ENCODE results near the gene RNF157. TPM values are rescaled to one million over a fixed set of nuclear protein-coding genes. Genes with fewer than 3 reads are reported as not detected.

Gene RNF157
- total and polyA plus RNA-seq, 9 of the 15 experiments (the other 6 are each of a cell fraction or from before 2014, with no cell fraction given): 8.1 to 31.7 (median 20.8) TPM

DNA sequence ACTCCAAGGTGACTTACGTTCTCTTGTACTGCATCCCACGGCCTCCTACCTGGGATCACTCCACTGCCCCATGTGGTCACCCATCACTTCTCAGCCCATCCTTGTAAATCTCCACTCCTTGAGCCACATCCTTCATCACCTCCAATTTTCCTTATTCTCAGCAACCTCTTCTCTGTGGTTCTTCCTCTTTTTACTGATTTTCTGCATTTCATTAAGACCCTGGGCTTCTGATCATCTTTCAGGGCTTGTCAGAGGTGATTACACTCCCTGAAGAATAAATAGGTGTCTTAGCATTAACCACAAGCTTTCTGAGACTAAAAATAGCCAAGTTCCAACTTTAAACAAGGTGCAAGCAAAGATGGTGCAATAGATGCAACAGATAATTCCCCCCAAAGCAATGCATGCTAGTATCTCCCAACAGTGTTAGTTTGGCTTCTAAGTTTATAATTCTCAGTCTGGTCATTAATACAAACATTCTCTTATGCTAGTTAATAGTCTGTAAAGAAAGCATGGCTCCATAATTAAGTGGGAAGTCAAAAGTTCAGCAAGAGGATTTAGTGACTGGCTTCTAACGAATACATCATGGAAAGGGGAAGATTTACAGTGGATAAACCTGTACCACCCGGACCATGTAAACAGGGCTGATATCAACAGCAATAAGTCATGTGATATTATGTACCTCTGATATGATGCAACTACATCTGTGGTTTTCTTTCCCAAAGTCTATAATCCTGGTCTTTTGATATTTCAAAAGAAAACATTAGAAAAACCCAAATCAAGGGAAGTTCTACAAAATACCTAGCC, 51.9 kb downstream of the RNF157 start (continued):
- TF ChIP-seq FOXM1 (IDR thresholded peaks at IDR 0.05; ENCODE audit: low read depth) (no peak), FOXM1 (CRISPR knock-in tag; IDR thresholded peaks at IDR 0.05; ENCODE audit: low read depth) (no peak), MBD2 (IDR thresholded peaks at IDR 0.05; ENCODE audit: borderline replicate concordance, low read depth) (no peak), EP400 (IDR thresholded peaks at IDR 0.05) (0 out of 2 replicates have a peak, but pooled peaks have one; percentile 12), ZNF707 (CRISPR knock-in tag; conservative IDR thresholded peaks at IDR 0.05) (no peak), ZBTB8A (IDR thresholded peaks at IDR 0.05; ENCODE audit: partially characterized antibody) (no peak), SREBF2 (CRISPR knock-in tag; IDR thresholded peaks at IDR 0.05) (no peak), ZNF232 (CRISPR knock-in tag; IDR thresholded peaks at IDR 0.05) (no peak), C11orf30 (IDR thresholded peaks at IDR 0.05; ENCODE audit: low read depth) (no peak), U2AF1 (optimal IDR thresholded peaks at IDR 0.05; ENCODE audit: low read depth, low read length) (no peak), GTF2A2 (tag; IDR thresholded peaks at IDR 0.05) (no peak), MEF2D (tag; conservative IDR thresholded peaks at IDR 0.05; ENCODE audit: low read depth) (peak; percentile 66; the same call in 1 of the 2 replicates), THRAP3 (IDR thresholded peaks at IDR 0.05; ENCODE audit: borderline replicate concordance) (no peak), ZNF699 (CRISPR knock-in tag; IDR thresholded peaks at IDR 0.05; ENCODE audit: insufficient replicate concordance) (no peak), CTBP1 (IDR thresholded peaks at IDR 0.05; ENCODE audit: borderline replicate concordance) (peak; percentile 83), CBX3 (IDR thresholded peaks at IDR 0.05; ENCODE audit: borderline replicate concordance in 1 of 2, low read length in 2 of 2) (no peak)
- TF ChIP-seq, protein P1, sequence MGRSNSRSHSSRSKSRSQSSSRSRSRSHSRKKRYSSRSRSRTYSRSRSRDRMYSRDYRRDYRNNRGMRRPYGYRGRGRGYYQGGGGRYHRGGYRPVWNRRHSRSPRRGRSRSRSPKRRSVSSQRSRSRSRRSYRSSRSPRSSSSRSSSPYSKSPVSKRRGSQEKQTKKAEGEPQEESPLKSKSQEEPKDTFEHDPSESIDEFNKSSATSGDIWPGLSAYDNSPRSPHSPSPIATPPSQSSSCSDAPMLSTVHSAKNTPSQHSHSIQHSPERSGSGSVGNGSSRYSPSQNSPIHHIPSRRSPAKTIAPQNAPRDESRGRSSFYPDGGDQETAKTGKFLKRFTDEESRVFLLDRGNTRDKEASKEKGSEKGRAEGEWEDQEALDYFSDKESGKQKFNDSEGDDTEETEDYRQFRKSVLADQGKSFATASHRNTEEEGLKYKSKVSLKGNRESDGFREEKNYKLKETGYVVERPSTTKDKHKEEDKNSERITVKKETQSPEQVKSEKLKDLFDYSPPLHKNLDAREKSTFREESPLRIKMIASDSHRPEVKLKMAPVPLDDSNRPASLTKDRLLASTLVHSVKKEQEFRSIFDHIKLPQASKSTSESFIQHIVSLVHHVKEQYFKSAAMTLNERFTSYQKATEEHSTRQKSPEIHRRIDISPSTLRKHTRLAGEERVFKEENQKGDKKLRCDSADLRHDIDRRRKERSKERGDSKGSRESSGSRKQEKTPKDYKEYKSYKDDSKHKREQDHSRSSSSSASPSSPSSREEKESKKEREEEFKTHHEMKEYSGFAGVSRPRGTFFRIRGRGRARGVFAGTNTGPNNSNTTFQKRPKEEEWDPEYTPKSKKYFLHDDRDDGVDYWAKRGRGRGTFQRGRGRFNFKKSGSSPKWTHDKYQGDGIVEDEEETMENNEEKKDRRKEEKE (IDR thresholded peaks at IDR 0.05; ENCODE audit: borderline replicate concordance in 1 of 2, control insufficient read depth in 1 of 2, low read depth in 2 of 2, low read length in 1 of 2): no peak
- TF ChIP-seq, protein P2, sequence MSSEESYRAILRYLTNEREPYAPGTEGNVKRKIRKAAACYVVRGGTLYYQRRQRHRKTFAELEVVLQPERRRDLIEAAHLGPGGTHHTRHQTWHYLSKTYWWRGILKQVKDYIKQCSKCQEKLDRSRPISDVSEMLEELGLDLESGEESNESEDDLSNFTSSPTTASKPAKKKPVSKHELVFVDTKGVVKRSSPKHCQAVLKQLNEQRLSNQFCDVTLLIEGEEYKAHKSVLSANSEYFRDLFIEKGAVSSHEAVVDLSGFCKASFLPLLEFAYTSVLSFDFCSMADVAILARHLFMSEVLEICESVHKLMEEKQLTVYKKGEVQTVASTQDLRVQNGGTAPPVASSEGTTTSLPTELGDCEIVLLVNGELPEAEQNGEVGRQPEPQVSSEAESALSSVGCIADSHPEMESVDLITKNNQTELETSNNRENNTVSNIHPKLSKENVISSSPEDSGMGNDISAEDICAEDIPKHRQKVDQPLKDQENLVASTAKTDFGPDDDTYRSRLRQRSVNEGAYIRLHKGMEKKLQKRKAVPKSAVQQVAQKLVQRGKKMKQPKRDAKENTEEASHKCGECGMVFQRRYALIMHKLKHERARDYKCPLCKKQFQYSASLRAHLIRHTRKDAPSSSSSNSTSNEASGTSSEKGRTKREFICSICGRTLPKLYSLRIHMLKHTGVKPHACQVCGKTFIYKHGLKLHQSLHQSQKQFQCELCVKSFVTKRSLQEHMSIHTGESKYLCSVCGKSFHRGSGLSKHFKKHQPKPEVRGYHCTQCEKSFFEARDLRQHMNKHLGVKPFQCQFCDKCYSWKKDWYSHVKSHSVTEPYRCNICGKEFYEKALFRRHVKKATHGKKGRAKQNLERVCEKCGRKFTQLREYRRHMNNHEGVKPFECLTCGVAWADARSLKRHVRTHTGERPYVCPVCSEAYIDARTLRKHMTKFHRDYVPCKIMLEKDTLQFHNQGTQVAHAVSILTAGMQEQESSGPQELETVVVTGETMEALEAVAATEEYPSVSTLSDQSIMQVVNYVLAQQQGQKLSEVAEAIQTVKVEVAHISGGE (CRISPR knock-in tag; IDR thresholded peaks at IDR 0.05): no peak
